SK-N-SH treated with all-trans-retinoic acid at 6 μM for 48 hours (cell line): ENCODE results near the gene TBCK.

Experiments used
- ATAC-seq: fragments of 200-7000 bp; cut with Tn5 transposase; 3 replicates; pipeline ENCODE4 v1.9.1; 2020; ENCODE audit warnings: mild to moderate bottlenecking, moderate library complexity
- ARNTL ChIP-seq: fragments of 450-650 bp; formaldehyde crosslinking; IDR thresholded peaks from 2 replicates; pipeline ENCODE4 v1.5.0; 2020; ENCODE audit warnings: low read depth, mild to moderate bottlenecking, moderate library complexity, borderline replicate concordance
- BACH2 ChIP-seq: fragments of 250-450 bp; sonication (Bioruptor Pico); IDR thresholded peaks from 2 replicates; pipeline ENCODE4 v1.9.0; 2021; ENCODE audit warnings: mild to moderate bottlenecking, borderline replicate concordance
- CSRNP3 ChIP-seq: fragments of 250-450 bp; sonication (Bioruptor Pico); IDR thresholded peaks from 2 replicates; pipeline ENCODE4 v1.5.1; 2021; ENCODE audit warnings: mild to moderate bottlenecking, moderate library complexity
- ESRRG ChIP-seq: fragments of 250-450 bp; sonication (Bioruptor Pico); IDR thresholded peaks from 2 replicates; pipeline ENCODE4 v1.6.1; 2021; ENCODE audit warnings: mild to moderate bottlenecking
- GLIS3 ChIP-seq: fragments of 250-450 bp; sonication (Bioruptor Pico); IDR thresholded peaks from 2 replicates; pipeline ENCODE4 v1.5.0; 2020; ENCODE audit warnings: mild to moderate bottlenecking, moderate library complexity
- ISL1 ChIP-seq: fragments of 250-450 bp; sonication (Bioruptor Pico); IDR thresholded peaks from 2 replicates; pipeline ENCODE4 v2.1.2; 2022; ENCODE audit warnings: mild to moderate bottlenecking, moderate library complexity
- OSR1 ChIP-seq: fragments of 250-450 bp; sonication (Bioruptor Pico); IDR thresholded peaks from 2 replicates; pipeline ENCODE4 v1.8.0; 2022; ENCODE audit warnings: moderate library complexity, mild to moderate bottlenecking, inconsistent platforms
- PATZ1 ChIP-seq: fragments of 250-450 bp; sonication (Bioruptor Pico); IDR thresholded peaks from 2 replicates; pipeline ENCODE4 v1.8.0; 2020; ENCODE audit warnings: mild to moderate bottlenecking, moderate library complexity, borderline replicate concordance
- POU6F1 ChIP-seq: fragments of 250-450 bp; sonication (Bioruptor Pico); IDR thresholded peaks from 2 replicates; pipeline ENCODE4 v1.8.0; 2021; ENCODE audit warnings: low read depth, mild to moderate bottlenecking, moderate library complexity, borderline replicate concordance
- PPARA ChIP-seq: fragments of 250-450 bp; sonication (Bioruptor Pico); IDR thresholded peaks from 2 replicates; pipeline ENCODE4 v1.5.0; 2020; ENCODE audit warnings: mild to moderate bottlenecking, borderline replicate concordance
- RARB ChIP-seq: fragments of 250-450 bp; sonication (Bioruptor Pico); IDR thresholded peaks from 2 replicates; pipeline ENCODE4 v1.8.0; 2021; ENCODE audit warnings: mild to moderate bottlenecking, moderate library complexity
- SNAI2 ChIP-seq: fragments of 250-450 bp; sonication (Bioruptor Pico); IDR thresholded peaks from 2 replicates; pipeline ENCODE4 v1.5.0; 2020; ENCODE audit warnings: mild to moderate bottlenecking, moderate library complexity
- TCF4 ChIP-seq: fragments of 250-450 bp; sonication (Bioruptor Pico); IDR thresholded peaks from 2 replicates; pipeline ENCODE4 v1.8.0; 2021; ENCODE audit warnings: mild to moderate bottlenecking, moderate library complexity, borderline replicate concordance
- TSHZ2 ChIP-seq: fragments of 250-450 bp; sonication (Bioruptor Pico); IDR thresholded peaks from 2 replicates; pipeline ENCODE4 v1.5.0; 2020; ENCODE audit warnings: mild to moderate bottlenecking, moderate library complexity
- ZC3H10 ChIP-seq: fragments of 250-450 bp; sonication (Bioruptor Pico); IDR thresholded peaks from 2 replicates; pipeline ENCODE4 v1.5.1; 2021; ENCODE audit warnings: mild to moderate bottlenecking, moderate library complexity
- ZFP3 ChIP-seq: fragments of 250-450 bp; sonication (Bioruptor Pico); IDR thresholded peaks from 2 replicates; pipeline ENCODE4 v1.5.0; 2020; ENCODE audit warnings: mild to moderate bottlenecking, moderate library complexity
- ZFP30 ChIP-seq: fragments of 450-650 bp; formaldehyde crosslinking; IDR thresholded peaks from 2 replicates; pipeline ENCODE4 v1.5.0; 2022; ENCODE audit warnings: mild to moderate bottlenecking, moderate library complexity
- ZNF565 ChIP-seq: fragments of 450-650 bp; formaldehyde crosslinking; conservative IDR thresholded peaks from 2 replicates; pipeline ENCODE4 v1.5.0; 2020; ENCODE audit warnings: low read depth, mild to moderate bottlenecking, moderate library complexity
- ZNF70 ChIP-seq: fragments of 450-650 bp; formaldehyde crosslinking; IDR thresholded peaks from 2 replicates; pipeline ENCODE4 v1.5.0; 2020; ENCODE audit warnings: mild to moderate bottlenecking, moderate library complexity
- ZNF8 ChIP-seq: fragments of 450-650 bp; formaldehyde crosslinking; IDR thresholded peaks from 2 replicates; pipeline ENCODE4 v1.5.0; 2020; ENCODE audit warnings: mild to moderate bottlenecking, moderate library complexity

The TBCK gene

GRCh38 chr4:106165351-106166010 lies 150.5 kb downstream of the TBCK start (continued):
- TF ChIP-seq POU6F1 (CRISPR knock-in tag) (no peak), ZNF8 (CRISPR knock-in tag) (no peak), PATZ1 (CRISPR knock-in tag) (no peak)

GRCh38 chr4:106162278-106162677 lies 153.7 kb downstream of the TBCK start:
- no peak for ATAC-seq

GRCh38 chr4:106160560-106160959 lies 155.4 kb downstream of the TBCK start:
- ATAC-seq: no peak
- TF ChIP-seq PATZ1 (CRISPR knock-in tag) (no peak), ISL1 (no peak), ZFP30 (CRISPR knock-in tag) (no peak), RARB (CRISPR knock-in tag) (no peak), ZFP3 (CRISPR knock-in tag) (no peak), ZNF565 (CRISPR knock-in tag) (no peak), SNAI2 (CRISPR knock-in tag) (no peak), CSRNP3 (CRISPR knock-in tag) (no peak), PPARA (CRISPR knock-in tag) (no peak), ZNF70 (CRISPR knock-in tag) (no peak), OSR1 (CRISPR knock-in tag) (no peak), GLIS3 (CRISPR knock-in tag) (no peak), ARNTL (CRISPR knock-in tag) (no peak), TSHZ2 (CRISPR knock-in tag) (no peak), BACH2 (CRISPR knock-in tag) (no peak), ESRRG (CRISPR knock-in tag) (no peak), TCF4 (CRISPR knock-in tag) (no peak)

More at GRCh38 chr4:106162278-106162677, 153.7 kb downstream of the TBCK start:
- no peak for TF ChIP-seq PPARA (CRISPR knock-in tag)
- TF ChIP-seq CSRNP3 (CRISPR knock-in tag): no peak
- TF ChIP-seq SNAI2 (CRISPR knock-in tag): no peak
- TF ChIP-seq ZNF8 (CRISPR knock-in tag): no peak
- TF ChIP-seq TCF4 (CRISPR knock-in tag): no peak
- TF ChIP-seq ZNF565 (CRISPR knock-in tag): no peak
- no peak for TF ChIP-seq ESRRG (CRISPR knock-in tag)
- TF ChIP-seq ZFP30 (CRISPR knock-in tag): no peak
- TF ChIP-seq ZC3H10 (CRISPR knock-in tag): no peak
- TF ChIP-seq RARB (CRISPR knock-in tag): no peak
